PC-9 (cell line): ENCODE measurements around the gene MX2.

Experiments used
- EZH2 ChIP-seq: fragments of 200-600 bp; sonication (generic); IDR thresholded peaks from 2 replicates; pipeline ENCODE4 v1.8.0; 2017; ENCODE audit warnings: antibody characterized with exemption, low read depth
- TF ChIP-seq, protein P1 (sequence below): fragments of 200-600 bp; sonication (generic); conservative IDR thresholded peaks from 2 replicates; pipeline ENCODE4 v1.6.1; 2017; ENCODE audit warnings: mixed run types, antibody characterized with exemption, mild to moderate bottlenecking, moderate library complexity

DNA sequence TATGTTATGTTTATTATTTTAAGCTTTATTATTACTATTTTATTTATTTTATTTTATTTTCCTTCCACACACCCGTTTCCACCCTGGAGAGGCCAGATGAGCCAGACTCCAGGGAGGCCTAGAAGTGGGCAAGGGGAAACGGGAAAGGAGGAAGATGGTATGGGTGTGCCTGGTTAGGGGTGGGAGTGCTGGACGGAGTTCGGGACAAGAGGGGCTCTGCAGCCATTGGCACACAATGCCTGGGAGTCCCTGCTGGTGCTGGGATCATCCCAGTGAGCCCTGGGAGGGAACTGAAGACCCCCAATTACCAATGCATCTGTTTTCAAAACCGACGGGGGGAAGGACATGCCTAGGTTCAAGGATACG lies 63.7 kb downstream of the MX2 start:
- TF ChIP-seq, protein P1, sequence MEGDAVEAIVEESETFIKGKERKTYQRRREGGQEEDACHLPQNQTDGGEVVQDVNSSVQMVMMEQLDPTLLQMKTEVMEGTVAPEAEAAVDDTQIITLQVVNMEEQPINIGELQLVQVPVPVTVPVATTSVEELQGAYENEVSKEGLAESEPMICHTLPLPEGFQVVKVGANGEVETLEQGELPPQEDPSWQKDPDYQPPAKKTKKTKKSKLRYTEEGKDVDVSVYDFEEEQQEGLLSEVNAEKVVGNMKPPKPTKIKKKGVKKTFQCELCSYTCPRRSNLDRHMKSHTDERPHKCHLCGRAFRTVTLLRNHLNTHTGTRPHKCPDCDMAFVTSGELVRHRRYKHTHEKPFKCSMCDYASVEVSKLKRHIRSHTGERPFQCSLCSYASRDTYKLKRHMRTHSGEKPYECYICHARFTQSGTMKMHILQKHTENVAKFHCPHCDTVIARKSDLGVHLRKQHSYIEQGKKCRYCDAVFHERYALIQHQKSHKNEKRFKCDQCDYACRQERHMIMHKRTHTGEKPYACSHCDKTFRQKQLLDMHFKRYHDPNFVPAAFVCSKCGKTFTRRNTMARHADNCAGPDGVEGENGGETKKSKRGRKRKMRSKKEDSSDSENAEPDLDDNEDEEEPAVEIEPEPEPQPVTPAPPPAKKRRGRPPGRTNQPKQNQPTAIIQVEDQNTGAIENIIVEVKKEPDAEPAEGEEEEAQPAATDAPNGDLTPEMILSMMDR = no peak
- no peak for TF ChIP-seq EZH2
